Stomach (tissue), 9 donors: ENCODE data around the gene HYKK. TPM values are rescaled to one million over a fixed set of nuclear protein-coding genes. Genes with fewer than 3 reads are reported as not detected.
A peak's percentile ranks its signal among the peaks of the same experiment; 100 is the strongest.

ENCODE experiments used
- DNase-seq, 2 donors: peaks; one replicate each; pipeline versions ENCODE4 v3.0.0 to v3.0.0-alpha.2; 2013 to 2019
- H3K27ac ChIP-seq, 5 donors: fragments of 200-600 bp in 4 of 5; sonication (generic) in 4 of 5; one replicate each; pipeline ENCODE4 v1.5.1; 2013 to 2019; ENCODE audit warnings: mild to moderate bottlenecking in 1 of 5, moderate library complexity in 1 of 5
- H3K27me3 ChIP-seq, 3 donors: fragments of 200-600 bp; sonication (generic); one replicate each; pipeline ENCODE4 v1.5.1; 2017 to 2019; ENCODE audit warnings: mixed run types in 1 of 3
- H3K36me3 ChIP-seq, 4 donors: fragments of 200-600 bp; sonication (generic); 1 replicate in 3 of 4; 2 replicates in 1 of 4; pipeline ENCODE4 v1.5.1; 2016 to 2019
- H3K4me1 ChIP-seq, 4 donors: fragments of 200-600 bp; sonication (generic); one replicate each; pipeline ENCODE4 v1.5.1; 2016 to 2019
- H3K4me3 ChIP-seq, 4 donors: fragments of 200-600 bp; sonication (generic) in 3 of 4; one replicate each; pipeline ENCODE4 v1.5.1; 2016 to 2019; ENCODE audit warnings: mild to moderate bottlenecking in 1 of 4
- H3K9me3 ChIP-seq, 4 donors: fragments of 200-600 bp; sonication (generic); one replicate each; pipeline ENCODE4 v1.5.1; 2016 to 2019
- EP300 ChIP-seq: sonication (generic); formaldehyde crosslinking; IDR thresholded peaks from one replicate; pipeline ENCODE4 v1.6.1; 2017; ENCODE audit warnings: antibody characterized with exemption
- POLR2A ChIP-seq, 4 donors: fragments of 450-650 bp; IDR thresholded peaks; one replicate each; pipeline ENCODE4 v1.6.1; 2016; ENCODE audit warnings: antibody characterized with exemption in 4 of 4, control low read depth in 2 of 4, mild to moderate bottlenecking in 1 of 4, moderate library complexity in 1 of 4
- POLR2AphosphoS5 ChIP-seq, 3 donors: sonication (generic); formaldehyde crosslinking; IDR thresholded peaks; one replicate each; pipeline ENCODE4 v1.6.1; 2016; ENCODE audit warnings: antibody characterized with exemption in 3 of 3
- WGBS, 5 donors: extraction: QIAGEN DNeasy Blood & Tissue Kit in 3 of 5; methylation state at CpG; one replicate each; pipeline versions ENCODE4 v1.1.5 to v1.1.7; 2013 to 2018; 5-methylcytosine and 5-hydroxymethylcytosine counted together
- intact Hi-C: fragments of 100-400 bp; cut with DNase I; formaldehyde crosslinking; loops from one replicate; pipeline ENCODE4 v1.15.1; 2023; ENCODE audit warnings: low total_unique reads
- polyA plus RNA-seq, 3 donors: library from polyadenylated mRNA; stranded (reverse); fragments of 200-250 nt; gene quantifications; one replicate each; pipeline ENCODE4 v1.2.3, GENCODE V29; 2013
- total RNA-seq, 5 donors: library from RNA; depleted of rRNA; stranded (reverse); fragments of >200 nt; gene quantifications; one replicate each; pipeline versions ENCODE4 v1.1.0 to v1.2.3, GENCODE V29; 2014 to 2016
- TF ChIP-seq, protein P1 (sequence below), 7 experiments: fragments of 450-650 bp in 4 of 7; fragments of 200-600 bp in 3 of 7; sonication (generic) in 3 of 7; IDR thresholded peaks; one replicate each; pipeline ENCODE4 v1.5.1; 2016 to 2019; ENCODE audit warnings: antibody characterized with exemption in 7 of 7, control low read depth in 2 of 7, mild to moderate bottlenecking in 1 of 7
- donor health status: healthy with polysubstance abuse.
- donor health status: Bipolar disorder and iron deficiency.
- donor health status: healthy.

HYKK gene
- total and polyA plus RNA-seq, 8 donors = under 0.01 to 11.6 (median 5.7) TPM

DNA sequence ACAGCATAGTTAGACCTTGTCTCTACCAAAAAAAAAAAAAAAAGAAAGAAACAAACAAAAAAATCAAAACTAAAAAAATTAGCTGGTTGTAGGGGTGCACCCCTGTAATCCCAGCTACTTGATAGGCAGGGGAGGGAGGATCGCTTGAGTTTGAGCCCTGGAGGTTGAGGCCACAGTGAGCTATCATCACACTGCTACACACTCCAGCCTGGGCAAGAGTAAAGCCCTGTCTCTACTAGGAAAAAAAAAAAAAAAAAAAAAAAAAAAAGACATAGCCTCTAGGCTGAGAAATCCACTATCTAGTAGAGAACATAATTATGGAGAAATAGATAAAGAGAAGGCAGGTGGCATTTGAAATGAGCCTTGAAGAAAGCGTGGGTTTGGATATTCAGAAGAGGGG is 55.7 kb downstream of the HYKK start:
- 85 to 96% (median 91%) methylated on average over 2 of the region's 2 CpGs for WGBS, 5 donors
- TF ChIP-seq POLR2A (IDR thresholded peaks at IDR 0.05) (no peak), EP300 (no peak), POLR2AphosphoS5 (IDR thresholded peaks at IDR 0.05) (no peak)
- TF ChIP-seq, protein P1, sequence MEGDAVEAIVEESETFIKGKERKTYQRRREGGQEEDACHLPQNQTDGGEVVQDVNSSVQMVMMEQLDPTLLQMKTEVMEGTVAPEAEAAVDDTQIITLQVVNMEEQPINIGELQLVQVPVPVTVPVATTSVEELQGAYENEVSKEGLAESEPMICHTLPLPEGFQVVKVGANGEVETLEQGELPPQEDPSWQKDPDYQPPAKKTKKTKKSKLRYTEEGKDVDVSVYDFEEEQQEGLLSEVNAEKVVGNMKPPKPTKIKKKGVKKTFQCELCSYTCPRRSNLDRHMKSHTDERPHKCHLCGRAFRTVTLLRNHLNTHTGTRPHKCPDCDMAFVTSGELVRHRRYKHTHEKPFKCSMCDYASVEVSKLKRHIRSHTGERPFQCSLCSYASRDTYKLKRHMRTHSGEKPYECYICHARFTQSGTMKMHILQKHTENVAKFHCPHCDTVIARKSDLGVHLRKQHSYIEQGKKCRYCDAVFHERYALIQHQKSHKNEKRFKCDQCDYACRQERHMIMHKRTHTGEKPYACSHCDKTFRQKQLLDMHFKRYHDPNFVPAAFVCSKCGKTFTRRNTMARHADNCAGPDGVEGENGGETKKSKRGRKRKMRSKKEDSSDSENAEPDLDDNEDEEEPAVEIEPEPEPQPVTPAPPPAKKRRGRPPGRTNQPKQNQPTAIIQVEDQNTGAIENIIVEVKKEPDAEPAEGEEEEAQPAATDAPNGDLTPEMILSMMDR (IDR thresholded peaks at IDR 0.05) = no peak

DNA sequence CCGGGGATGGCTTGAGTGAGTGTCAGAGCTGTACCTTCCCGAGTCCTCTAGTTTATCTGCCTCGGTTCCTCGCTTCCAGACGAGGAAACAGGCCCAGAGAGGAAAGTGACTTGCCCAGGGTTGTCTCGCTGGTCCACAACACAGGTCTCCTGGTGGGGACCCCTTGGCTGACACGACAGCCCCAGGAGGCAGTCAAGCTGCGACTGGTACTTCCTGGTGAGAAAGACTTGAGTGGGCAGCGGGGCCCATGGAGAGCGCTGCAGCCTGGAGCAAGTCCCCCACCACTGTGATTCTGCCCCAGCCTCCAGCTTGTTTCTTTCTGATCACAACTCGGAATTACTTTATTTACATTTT is 57.3 kb downstream of the HYKK start:
- H3K36me3 ChIP-seq = no peaks in the 10 kb centered on the region
- peaks cover 0 to 27% (median under 1%) of the 10 kb centered on the region in 3 donors for H3K27me3 ChIP-seq
- peak overlapping the region in 3 of 4 donors; percentile 58 to 65 (median 62) for H3K4me3 ChIP-seq
- 42 to 64% (median 54%) methylated on average over 11 of the region's 11 CpGs for WGBS, 5 donors
- H3K4me1 ChIP-seq = peaks cover 12 to 20% (median 17%) of the 10 kb centered on the region in 4 donors
- intact Hi-C loops = no loop called here
- no peak for DNase-seq
- peak overlapping the region in 2 of 5 donors; percentile 42 to 71 for H3K27ac ChIP-seq
- no peaks in the 10 kb centered on the region for H3K9me3 ChIP-seq
- TF ChIP-seq POLR2AphosphoS5 (IDR thresholded peaks at IDR 0.05) = no peak
- TF ChIP-seq EP300 = no peak
- TF ChIP-seq POLR2A (IDR thresholded peaks at IDR 0.05) = no peak
- TF ChIP-seq, protein P1 (IDR thresholded peaks at IDR 0.05) = no peak

More for the DNA sequence above, 55.7 kb downstream of the HYKK start:
- no peak overlapping the region for H3K4me3 ChIP-seq
- no peak for DNase-seq
- no peaks in the 10 kb centered on the region for H3K9me3 ChIP-seq
- intact Hi-C loops = no loop called here
- peaks cover 12 to 20% (median 17%) of the 10 kb centered on the region in 4 donors for H3K4me1 ChIP-seq
- no peak overlapping the region for H3K27ac ChIP-seq
- H3K27me3 ChIP-seq = peaks cover 0 to 21% (median 0%) of the 10 kb centered on the region in 3 donors
- H3K36me3 ChIP-seq = no peaks in the 10 kb centered on the region

DNA sequence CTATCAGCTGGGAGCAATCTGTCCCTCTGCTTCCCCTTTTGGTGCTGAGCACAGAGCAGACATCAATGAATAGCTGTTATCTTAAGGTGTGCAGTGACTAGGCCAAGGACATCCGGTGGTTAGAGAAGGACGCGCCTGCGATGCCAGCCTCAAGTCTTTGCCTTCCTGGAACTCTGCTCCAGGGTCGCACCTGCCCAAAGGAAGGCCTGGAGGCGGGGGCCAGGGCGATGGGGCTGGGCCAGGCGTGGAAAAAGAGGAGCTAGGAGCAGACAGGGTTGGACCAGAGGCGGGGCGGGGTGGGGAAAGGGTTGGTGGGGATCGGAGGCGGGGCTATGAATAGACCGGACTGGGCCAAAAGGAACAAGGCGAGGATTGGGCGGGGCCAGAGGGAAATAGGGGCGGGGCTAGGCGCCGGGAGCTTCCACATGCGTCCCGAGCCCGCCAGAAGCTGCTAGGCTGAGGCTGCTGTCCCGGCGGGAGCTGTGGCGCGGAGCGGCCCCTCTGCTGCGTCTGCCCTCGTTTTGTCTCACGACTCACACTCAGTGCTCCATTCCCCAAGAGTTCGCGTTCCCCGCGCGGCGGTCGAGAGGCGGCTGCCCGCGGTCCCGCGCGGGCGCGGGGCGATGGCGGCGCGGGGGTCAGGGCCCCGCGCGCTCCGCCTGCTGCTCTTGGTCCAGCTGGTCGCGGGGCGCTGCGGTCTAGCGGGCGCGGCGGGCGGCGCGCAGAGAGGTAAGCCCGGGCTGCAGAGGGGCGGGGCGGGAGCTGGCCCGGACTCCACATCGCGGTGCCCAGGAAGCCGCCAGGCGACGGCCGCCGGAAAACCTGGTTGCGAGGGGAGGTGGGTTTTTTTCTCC is 57.9 kb downstream of the HYKK start, which contains the start of gene CHRNA5:
Gene CHRNA5, plus strand, starts transcription at position 424 of the 854 bp plus-strand sequence. Its CDS starts 200 bp downstream, at position 624.
- WGBS, 5 donors = 0 to 1% (median 1%) methylated on average over 17 to 75 of the region's 75 CpGs

More for the DNA sequence above, 57.9 kb downstream of the HYKK start, which contains the start of gene CHRNA5:
- intact Hi-C loops = no loop called here
- Histone ChIP-seq H3K36me3 (no peaks in the 10 kb centered on the region), H3K27me3 (peaks cover 0 to 32% (median 4%) of the 10 kb centered on the region in 3 donors), H3K9me3 (no peaks in the 10 kb centered on the region), H3K4me3 (peak within 1 kb of the TSS; percentile 58 to 65 (median 63)), H3K4me1 (peaks cover 12 to 20% (median 17%) of the 10 kb centered on the region in 4 donors), H3K27ac (peak within 1 kb of the TSS; percentile 9 to 83 (median 42))
- DNase-seq = peak; percentile 93 to 94
- TF ChIP-seq POLR2AphosphoS5 (IDR thresholded peaks at IDR 0.05) (no peak), EP300 (no peak), POLR2A (IDR thresholded peaks at IDR 0.05) (no peak)
- TF ChIP-seq, protein P1 (IDR thresholded peaks at IDR 0.05) = no peak
